WERI-Rb-1 (cell line): ENCODE measurements around the gene LAMB3.
A peak's percentile ranks its signal among the peaks of the same experiment; 100 is the strongest.

ENCODE experiments used
- DNase-seq: peaks from one replicate; pipeline ENCODE4 v3.0.0-alpha.2; 2020
- H3K27ac ChIP-seq: fragments of 250-450 bp; sonication (Bioruptor Pico); 2 replicates; pipeline ENCODE4 v1.5.1; 2020; ENCODE audit warnings: mild to moderate bottlenecking, moderate library complexity
- H3K27me3 ChIP-seq: fragments of 250-450 bp; sonication (Bioruptor Pico); 2 replicates; pipeline ENCODE4 v1.5.1; 2021; ENCODE audit warnings: mild to moderate bottlenecking, low read depth, moderate library complexity; ENCODE audit not compliant: insufficient read depth, severe bottlenecking
- H3K36me3 ChIP-seq: fragments of 250-450 bp; sonication (Bioruptor Pico); 2 replicates; pipeline ENCODE4 v1.5.1; 2020; ENCODE audit warnings: mild to moderate bottlenecking, moderate library complexity
- H3K4me3 ChIP-seq: 2 replicates; pipeline ENCODE4 v1.5.1; 2011; ENCODE audit warnings: low read depth, mild to moderate bottlenecking, control low read depth, low read length
- H3K9me3 ChIP-seq: fragments of 250-450 bp; sonication (Bioruptor Pico); 2 replicates; pipeline ENCODE4 v1.5.1; 2021; ENCODE audit warnings: mild to moderate bottlenecking, moderate library complexity; ENCODE audit not compliant: severe bottlenecking
- CTCF ChIP-seq: IDR thresholded peaks from 2 replicates; pipeline ENCODE4 v1.5.1; 2011; ENCODE audit warnings: low read depth, mild to moderate bottlenecking, control low read depth, inconsistent platforms, low read length

Gene LAMB3

DNA sequence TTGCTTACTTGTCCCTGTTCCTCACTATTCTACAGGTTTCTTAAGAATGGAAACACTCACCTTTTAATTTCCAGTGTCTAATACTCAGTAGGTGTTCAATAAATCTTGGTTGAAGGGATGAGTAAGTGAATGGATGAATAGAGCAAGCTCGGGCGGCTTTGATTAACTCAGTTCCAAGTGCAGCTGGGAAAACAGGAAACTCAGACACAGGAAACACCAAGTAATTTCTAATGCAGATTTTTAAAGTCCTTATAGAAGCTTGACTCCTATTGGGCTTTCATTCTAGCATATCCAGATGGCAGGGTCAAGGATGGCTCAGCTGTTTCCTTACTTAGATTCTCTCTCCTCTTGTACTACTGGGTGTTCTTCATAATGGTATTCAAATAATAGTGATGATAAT lies 54.7 kb downstream of the LAMB3 start:
- Histone ChIP-seq H3K27ac (no peak overlapping the region), H3K9me3 (peaks cover 3% of the 10 kb centered on the region), H3K36me3 (no peaks in the 10 kb centered on the region), H3K4me3 (no peak overlapping the region), H3K27me3 (peaks cover 31% of the 10 kb centered on the region)
- no peak for DNase-seq
- TF ChIP-seq CTCF, result no peak

DNA sequence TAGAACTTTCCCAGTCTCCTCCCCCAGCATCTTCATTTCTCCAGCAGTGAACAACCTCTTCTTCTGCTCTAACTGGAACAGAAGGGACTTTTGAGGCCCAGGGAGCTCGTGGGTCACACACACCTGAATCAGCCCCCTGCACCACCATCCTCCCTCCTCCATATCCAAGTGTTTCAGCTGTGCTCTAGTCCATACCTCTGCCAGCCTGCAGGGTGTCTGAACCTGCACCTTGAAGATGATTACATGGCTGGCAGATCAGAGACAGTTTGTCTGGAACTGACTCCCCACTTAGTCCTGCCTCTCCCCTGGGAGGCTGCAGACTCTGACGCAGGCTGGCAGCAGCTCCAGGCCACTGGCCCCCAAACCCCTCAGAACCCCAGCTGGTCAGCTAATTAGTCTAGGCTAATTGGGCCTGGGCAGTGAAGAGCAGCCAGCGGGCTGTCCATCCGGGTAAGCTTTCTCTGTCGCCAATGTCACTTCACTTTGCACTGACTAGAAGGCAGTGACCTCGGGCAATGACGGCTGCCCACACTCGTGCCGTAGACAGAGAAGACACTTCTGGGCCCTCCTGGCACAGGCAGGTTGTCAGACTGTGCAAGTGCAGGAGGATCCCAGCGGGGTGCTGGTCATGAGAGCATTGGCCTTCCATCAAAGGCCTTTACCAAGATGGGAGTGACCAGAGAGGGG lies 56.5 kb downstream of the LAMB3 start:
- Histone ChIP-seq H3K27ac (no peak overlapping the region), H3K27me3 (peaks cover 33% of the 10 kb centered on the region), H3K4me3 (no peak overlapping the region), H3K9me3 (peaks cover 3% of the 10 kb centered on the region), H3K36me3 (no peaks in the 10 kb centered on the region)
- TF ChIP-seq CTCF, result no peak
- DNase-seq, result no peak

DNA sequence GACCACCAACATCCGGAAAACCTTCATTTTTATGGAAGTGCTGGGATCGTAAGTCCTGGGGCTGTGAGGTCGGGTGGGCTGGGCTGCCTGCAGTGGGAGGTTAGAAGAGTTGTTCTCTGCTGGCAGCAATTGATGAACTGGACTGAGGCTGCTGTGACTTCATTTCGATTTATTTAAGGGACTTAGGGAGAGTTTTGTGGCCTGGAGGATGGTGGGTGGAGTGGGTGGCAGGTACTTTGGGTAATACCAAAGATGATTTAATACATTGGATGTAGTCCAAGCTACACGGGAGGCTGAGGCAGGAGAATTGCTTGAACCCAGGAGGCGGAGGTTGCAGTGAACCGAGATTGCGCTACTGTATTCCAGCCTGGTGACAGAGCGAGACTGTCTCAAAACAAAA lies 57.2 kb downstream of the LAMB3 start:
- no peak overlapping the region for H3K4me3 ChIP-seq
- no peak for TF ChIP-seq CTCF
- no peak for DNase-seq
- peaks cover 36% of the 10 kb centered on the region for H3K27me3 ChIP-seq
- H3K27ac ChIP-seq, result no peak overlapping the region
- H3K9me3 ChIP-seq, result peaks cover 3% of the 10 kb centered on the region
- no peaks in the 10 kb centered on the region for H3K36me3 ChIP-seq

- no peak for TF ChIP-seq CTCF
Observed at GRCh38 chr1:209594440-209594839, 57.8 kb downstream of the LAMB3 start.

GRCh38 chr1:209593747-209594146 lies 58.5 kb downstream of the LAMB3 start:
- no peak overlapping the region for H3K27ac ChIP-seq
- peaks cover 3% of the 10 kb centered on the region for H3K9me3 ChIP-seq
- no peaks in the 10 kb centered on the region for H3K36me3 ChIP-seq
- no peak overlapping the region for H3K4me3 ChIP-seq
- no peak for TF ChIP-seq CTCF
- DNase-seq, result no peak
- H3K27me3 ChIP-seq, result peaks cover 41% of the 10 kb centered on the region

More at GRCh38 chr1:209594440-209594839, 57.8 kb downstream of the LAMB3 start:
- no peak overlapping the region for H3K4me3 ChIP-seq
- no peaks in the 10 kb centered on the region for H3K36me3 ChIP-seq
- peaks cover 3% of the 10 kb centered on the region for H3K9me3 ChIP-seq
- H3K27me3 ChIP-seq, result peaks cover 37% of the 10 kb centered on the region
- DNase-seq, result no peak
- H3K27ac ChIP-seq, result no peak overlapping the region

- no peak for DNase-seq
- Histone ChIP-seq H3K27me3 (peaks cover 66% of the 10 kb centered on the region), H3K36me3 (no peaks in the 10 kb centered on the region), H3K4me3 (no peak overlapping the region), H3K27ac (no peak overlapping the region), H3K9me3 (no peaks in the 10 kb centered on the region)
- TF ChIP-seq CTCF, result peak; percentile 60
Observed at GRCh38 chr1:209590405-209590804, 61.8 kb downstream of the LAMB3 start.
